ENCODE measurements around the gene ELAVL2.

ELAVL2 gene

GRCh38 chr9:23826120-23826629 lies at the start of gene ELAVL2:
TSS of gene ELAVL2 (minus strand) at chr9:23826240. CDS start at chr9:23762234, 64,006 bp downstream.
- no peak for DNase-seq (ENCODE audit: low read depth in 2 of 2)

- DNase-seq (ENCODE audit: low read depth in 2 of 2) = no peak
Observed at GRCh38 chr9:23858234-23858633, 32.2 kb upstream of the ELAVL2 start.

- no peak for DNase-seq (ENCODE audit: low read depth in 2 of 2)
Observed at GRCh38 chr9:23855873-23856604, 30.0 kb upstream of the ELAVL2 start.

- no peak for DNase-seq (ENCODE audit: low read depth in 2 of 2)
Observed at GRCh38 chr9:23850690-23851629, 24.9 kb upstream of the ELAVL2 start.

GRCh38 chr9:23850242-23850689 lies 24.2 kb upstream of the ELAVL2 start:
- DNase-seq (ENCODE audit: low read depth in 2 of 2) = no peak

GRCh38 chr9:23849379-23850035 lies 23.5 kb upstream of the ELAVL2 start:
- DNase-seq (ENCODE audit: low read depth in 2 of 2) = no peak

- no peak for DNase-seq (ENCODE audit: low read depth in 2 of 2)
Observed at GRCh38 chr9:23842565-23843129, 16.6 kb upstream of the ELAVL2 start.

- DNase-seq (ENCODE audit: low read depth in 2 of 2) = no peak
Observed at GRCh38 chr9:23841304-23841703, 15.3 kb upstream of the ELAVL2 start.

- DNase-seq (ENCODE audit: low read depth in 2 of 2) = no peak
Observed at GRCh38 chr9:23837038-23837437, 11.0 kb upstream of the ELAVL2 start.

- DNase-seq (ENCODE audit: low read depth in 2 of 2) = no peak
Observed at GRCh38 chr9:23830929-23831730, 5.1 kb upstream of the ELAVL2 start.

GRCh38 chr9:23830476-23830805 lies 4.4 kb upstream of the ELAVL2 start:
- DNase-seq (ENCODE audit: low read depth in 2 of 2) = no peak

GRCh38 chr9:23829580-23830475 lies 3.8 kb upstream of the ELAVL2 start:
- no peak for DNase-seq (ENCODE audit: low read depth in 2 of 2)

GRCh38 chr9:23825700-23826099 lies 340 bp downstream of the ELAVL2 start:
- no peak for DNase-seq (ENCODE audit: low read depth in 2 of 2)

GRCh38 chr9:23824830-23825591 lies 1.0 kb downstream of the ELAVL2 start:
- no peak for DNase-seq (ENCODE audit: low read depth in 2 of 2)

- DNase-seq (ENCODE audit: low read depth in 2 of 2) = no peak
Observed at GRCh38 chr9:23823986-23824829, 1.8 kb downstream of the ELAVL2 start.

GRCh38 chr9:23823269-23823668 lies 2.8 kb downstream of the ELAVL2 start:
- DNase-seq (ENCODE audit: low read depth in 2 of 2) = no peak

GRCh38 chr9:23822261-23823169 lies 3.5 kb downstream of the ELAVL2 start:
- no peak for DNase-seq (ENCODE audit: low read depth in 2 of 2)

Measured in stimulated activated CD8-positive, alpha-beta memory T cell treated with anti-CD3 and anti-CD28 coated beads, Interleukin-2, amount 100 ng/mL, for 1 hour (primary cell).